ENCODE results near the gene ZNF426. TPM values are rescaled to one million over a fixed set of nuclear protein-coding genes. Genes with fewer than 3 reads are reported as not detected.

ZNF426 gene
- total and polyA plus RNA-seq, 2 of the 13 experiments (the other 11 are each of a cell fraction or from before 2014, with no cell fraction given): 3.8 to 14.9 TPM

GRCh38 chr19:9538183-9539058, at the start of gene ZNF426 (continued):
- TF ChIP-seq ZNF460 (CRISPR knock-in tag; IDR thresholded peaks at IDR 0.05; ENCODE audit: borderline replicate concordance) (peak; percentile 40; the same call in 1 of the 2 replicates), REL (CRISPR knock-in tag; conservative IDR thresholded peaks at IDR 0.05) (peak; percentile 58; the same call in 1 of the 2 replicates), ZFP36L1 (CRISPR knock-in tag; IDR thresholded peaks at IDR 0.05) (no peak), TBX3 (IDR thresholded peaks at IDR 0.05; ENCODE audit: borderline replicate concordance) (no peak), NFATC3 (CRISPR knock-in tag; IDR thresholded peaks at IDR 0.05) (peak; percentile 71; the same call in 1 of the 2 replicates), NCOA1 (CRISPR knock-in tag; IDR thresholded peaks at IDR 0.05) (no peak), ZNF850 (CRISPR knock-in tag; conservative IDR thresholded peaks at IDR 0.05) (no peak), SAFB2 (CRISPR knock-in tag; IDR thresholded peaks at IDR 0.05; ENCODE audit: borderline replicate concordance, low read depth) (peak; percentile 54; the same call in 1 of the 2 replicates), TBP (CRISPR knock-in tag; IDR thresholded peaks at IDR 0.05) (no peak), ZNF775 (CRISPR knock-in tag; IDR thresholded peaks at IDR 0.05; ENCODE audit: borderline replicate concordance) (no peak), IKZF4 (CRISPR knock-in tag; IDR thresholded peaks at IDR 0.05; ENCODE audit: borderline replicate concordance, low read depth, not compliant biosample characterization) (no peak), ZNF687 (CRISPR knock-in tag; IDR thresholded peaks at IDR 0.05) (peak; percentile 93), PHF20 (CRISPR knock-in tag; IDR thresholded peaks at IDR 0.05) (peak; percentile 95), ZNF350 (CRISPR knock-in tag; IDR thresholded peaks at IDR 0.05; ENCODE audit: borderline replicate concordance, low read depth) (peak; percentile 84), RFXAP (CRISPR knock-in tag; IDR thresholded peaks at IDR 0.05; ENCODE audit: borderline replicate concordance) (peak; percentile 76; the same call in 1 of the 2 replicates), ZNF44 (CRISPR knock-in tag; IDR thresholded peaks at IDR 0.05) (0 out of 2 replicates have a peak, but pooled peaks have one; percentile 68), HIVEP1 (CRISPR knock-in tag; IDR thresholded peaks at IDR 0.05) (no peak), THYN1 (CRISPR knock-in tag; IDR thresholded peaks at IDR 0.05; ENCODE audit: borderline replicate concordance, low read depth) (no peak), EP300 (IDR thresholded peaks at IDR 0.05; ENCODE audit: low read depth in 2 of 2, low read length in 2 of 2) (no peak), EP300 (CRISPR knock-in tag; IDR thresholded peaks at IDR 0.05; ENCODE audit: borderline replicate concordance) (peak; percentile 18; the same call in 1 of the 2 replicates)
- TF ChIP-seq, protein P1, sequence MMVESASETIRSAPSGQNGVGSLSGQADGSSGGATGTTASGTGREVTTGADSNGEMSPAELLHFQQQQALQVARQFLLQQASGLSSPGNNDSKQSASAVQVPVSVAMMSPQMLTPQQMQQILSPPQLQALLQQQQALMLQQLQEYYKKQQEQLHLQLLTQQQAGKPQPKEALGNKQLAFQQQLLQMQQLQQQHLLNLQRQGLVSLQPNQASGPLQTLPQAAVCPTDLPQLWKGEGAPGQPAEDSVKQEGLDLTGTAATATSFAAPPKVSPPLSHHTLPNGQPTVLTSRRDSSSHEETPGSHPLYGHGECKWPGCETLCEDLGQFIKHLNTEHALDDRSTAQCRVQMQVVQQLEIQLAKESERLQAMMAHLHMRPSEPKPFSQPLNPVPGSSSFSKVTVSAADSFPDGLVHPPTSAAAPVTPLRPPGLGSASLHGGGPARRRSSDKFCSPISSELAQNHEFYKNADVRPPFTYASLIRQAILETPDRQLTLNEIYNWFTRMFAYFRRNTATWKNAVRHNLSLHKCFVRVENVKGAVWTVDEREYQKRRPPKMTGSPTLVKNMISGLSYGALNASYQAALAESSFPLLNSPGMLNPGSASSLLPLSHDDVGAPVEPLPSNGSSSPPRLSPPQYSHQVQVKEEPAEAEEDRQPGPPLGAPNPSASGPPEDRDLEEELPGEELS (CRISPR knock-in tag; IDR thresholded peaks at IDR 0.05): 0 out of 2 replicates have a peak, but pooled peaks have one; percentile 37
